Measurements from ENCODE around the gene DUSP5. TPM values are rescaled to one million over a fixed set of nuclear protein-coding genes. Genes with fewer than 3 reads are reported as not detected.

Gene DUSP5
- total and polyA plus RNA-seq, 2 experiments from 2014 or later: 49.6 to 60.7 TPM

DNA sequence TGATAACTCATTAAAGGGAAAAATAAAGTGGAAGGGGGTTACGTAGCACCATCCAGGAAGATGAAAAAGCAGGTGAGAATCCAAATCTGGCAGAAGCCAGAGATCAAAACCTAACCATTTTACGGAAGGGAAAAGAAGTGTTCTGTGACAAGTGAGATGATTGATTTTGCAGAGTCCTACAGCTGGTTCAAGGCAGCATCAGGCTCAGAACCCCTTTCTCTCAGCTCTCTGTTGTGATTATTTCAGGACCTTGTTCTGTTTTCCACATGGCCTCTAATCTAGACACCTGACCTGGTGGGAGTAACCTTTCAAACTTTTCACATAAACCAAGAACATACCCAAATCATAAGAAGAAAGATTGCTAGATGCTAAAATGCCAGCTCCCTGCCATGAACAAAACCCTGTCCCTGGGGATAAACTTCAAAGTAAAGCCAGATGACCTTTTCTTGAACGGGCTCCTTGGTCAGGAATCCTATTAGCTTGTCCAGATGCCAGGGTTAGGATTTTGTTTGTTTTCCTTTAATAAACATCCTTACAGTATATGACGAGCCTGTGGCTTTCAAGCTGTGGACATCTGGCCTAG is 5.9 kb downstream of the DUSP5 start:
- Histone ChIP-seq H3K36me3 (replicated peaks; ENCODE audit: insufficient read depth, low read depth) (no peaks in the 10 kb centered on the region), H2AFZ (no peak overlapping the region), H3K4me1 (ENCODE audit: insufficient read depth) (peaks cover 32% of the 10 kb centered on the region), H3K4me2 (peak overlapping the region; percentile 86), H3K9me3 (ENCODE audit: low read depth) (no peaks in the 10 kb centered on the region), H4K20me1 (ENCODE audit: insufficient read depth, poor library complexity, severe bottlenecking) (peaks cover 3% of the 10 kb centered on the region), H3K4me3 (no peak overlapping the region), H3K9me2 (replicated peaks; ENCODE audit: insufficient read depth) (no peaks in the 10 kb centered on the region), H3K79me2 (peaks cover 8% of the 10 kb centered on the region), H3K27ac (peak overlapping the region; percentile 45), H3K27me3 (peaks cover 13% of the 10 kb centered on the region)
- 62% methylated on average over 4 of the region's 4 CpGs for WGBS (ENCODE audit: low lambda C conversion rate, missing lambda C conversion rate)
- DNase-seq (ENCODE audit: low spot score): no peak
- TF ChIP-seq, protein P1, sequence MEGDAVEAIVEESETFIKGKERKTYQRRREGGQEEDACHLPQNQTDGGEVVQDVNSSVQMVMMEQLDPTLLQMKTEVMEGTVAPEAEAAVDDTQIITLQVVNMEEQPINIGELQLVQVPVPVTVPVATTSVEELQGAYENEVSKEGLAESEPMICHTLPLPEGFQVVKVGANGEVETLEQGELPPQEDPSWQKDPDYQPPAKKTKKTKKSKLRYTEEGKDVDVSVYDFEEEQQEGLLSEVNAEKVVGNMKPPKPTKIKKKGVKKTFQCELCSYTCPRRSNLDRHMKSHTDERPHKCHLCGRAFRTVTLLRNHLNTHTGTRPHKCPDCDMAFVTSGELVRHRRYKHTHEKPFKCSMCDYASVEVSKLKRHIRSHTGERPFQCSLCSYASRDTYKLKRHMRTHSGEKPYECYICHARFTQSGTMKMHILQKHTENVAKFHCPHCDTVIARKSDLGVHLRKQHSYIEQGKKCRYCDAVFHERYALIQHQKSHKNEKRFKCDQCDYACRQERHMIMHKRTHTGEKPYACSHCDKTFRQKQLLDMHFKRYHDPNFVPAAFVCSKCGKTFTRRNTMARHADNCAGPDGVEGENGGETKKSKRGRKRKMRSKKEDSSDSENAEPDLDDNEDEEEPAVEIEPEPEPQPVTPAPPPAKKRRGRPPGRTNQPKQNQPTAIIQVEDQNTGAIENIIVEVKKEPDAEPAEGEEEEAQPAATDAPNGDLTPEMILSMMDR (IDR thresholded peaks at IDR 0.05; ENCODE audit: poor library complexity): no peak
- TF ChIP-seq EZH2 (IDR thresholded peaks at IDR 0.05; ENCODE audit: borderline replicate concordance) (no peak), EZH2phosphoT487 (IDR thresholded peaks at IDR 0.05; ENCODE audit: low read depth, severe bottlenecking, unreplicated experiment) (no peak)

DNA sequence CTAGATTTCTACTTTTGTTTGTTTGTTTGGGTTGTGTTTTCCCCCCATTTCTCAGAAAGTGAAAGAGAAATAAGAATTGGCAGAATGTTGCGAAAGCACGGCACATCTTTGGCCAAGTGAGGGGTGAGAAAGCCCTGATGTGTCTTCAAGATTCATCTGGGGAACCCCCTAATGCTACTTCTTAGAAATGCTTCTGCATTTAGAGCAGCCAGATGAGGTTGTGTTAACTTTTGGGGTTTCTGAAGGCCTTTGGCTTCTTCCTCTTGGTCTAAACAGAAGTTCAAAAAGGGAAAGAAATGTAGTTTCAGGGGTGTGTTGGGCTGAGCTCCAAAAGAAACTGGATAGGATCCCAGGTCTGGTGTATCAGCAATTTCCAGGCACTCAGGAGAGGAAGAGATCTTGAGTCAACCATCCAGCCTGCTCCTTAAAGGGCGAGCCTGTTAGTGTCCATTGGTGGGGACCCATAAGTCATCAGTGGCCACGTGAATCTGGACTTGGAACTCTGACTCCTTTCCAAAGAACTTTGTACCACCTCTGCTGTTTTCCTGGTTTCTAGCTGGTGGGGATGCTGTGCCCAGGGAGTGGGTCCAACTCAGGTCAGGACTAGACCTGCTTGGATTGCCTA is 6.5 kb downstream of the DUSP5 start:
- Histone ChIP-seq H3K9me3 (ENCODE audit: low read depth) (no peaks in the 10 kb centered on the region), H3K4me1 (ENCODE audit: insufficient read depth) (peaks cover 32% of the 10 kb centered on the region), H3K27ac (peak overlapping the region; percentile 45), H4K20me1 (ENCODE audit: insufficient read depth, poor library complexity, severe bottlenecking) (peaks cover 3% of the 10 kb centered on the region), H3K4me3 (no peak overlapping the region), H3K36me3 (replicated peaks; ENCODE audit: insufficient read depth, low read depth) (no peaks in the 10 kb centered on the region), H3K79me2 (peaks cover 7% of the 10 kb centered on the region), H3K4me2 (no peak overlapping the region), H3K27me3 (peaks cover 7% of the 10 kb centered on the region), H3K9me2 (replicated peaks; ENCODE audit: insufficient read depth) (no peaks in the 10 kb centered on the region), H2AFZ (no peak overlapping the region)
- no peak for TF ChIP-seq EZH2phosphoT487 (IDR thresholded peaks at IDR 0.05; ENCODE audit: low read depth, severe bottlenecking, unreplicated experiment)
- TF ChIP-seq, protein P1 (IDR thresholded peaks at IDR 0.05; ENCODE audit: poor library complexity): no peak
- TF ChIP-seq EZH2 (IDR thresholded peaks at IDR 0.05; ENCODE audit: borderline replicate concordance): no peak
- WGBS (ENCODE audit: low lambda C conversion rate, missing lambda C conversion rate): 81% methylated on average over 4 of the region's 4 CpGs
- no peak for DNase-seq (ENCODE audit: low spot score)

DNA sequence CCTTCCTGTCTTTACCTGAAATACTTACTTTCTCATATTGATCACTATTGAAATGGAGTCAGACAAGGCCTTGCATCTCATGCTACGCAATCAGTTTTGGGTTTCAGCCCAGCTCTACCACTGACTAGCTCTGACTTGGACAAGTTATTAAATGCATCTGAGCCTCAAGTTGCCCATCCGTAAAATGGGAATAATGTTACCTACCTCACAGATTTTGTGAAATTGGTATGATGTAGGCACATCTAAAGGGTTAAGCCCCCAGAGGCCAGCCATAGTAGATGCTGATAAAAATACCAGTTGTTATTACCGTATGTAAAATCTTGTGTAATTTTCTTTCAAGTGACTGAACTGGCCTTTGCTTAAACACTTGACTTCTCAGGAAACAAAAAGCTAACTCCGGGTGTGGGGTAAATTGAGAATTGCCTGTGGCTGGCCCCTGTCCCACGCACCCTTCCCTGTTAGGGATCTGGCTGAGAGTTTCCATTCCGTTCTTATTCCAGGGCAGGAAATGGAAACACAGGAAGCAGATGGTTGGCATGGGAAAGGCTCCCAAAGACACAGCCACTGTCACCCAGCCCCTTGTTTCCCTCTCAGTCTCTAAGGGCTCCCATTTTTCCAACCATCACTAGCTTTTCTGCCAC is 7.5 kb downstream of the DUSP5 start:
- no peaks in the 10 kb centered on the region for H3K36me3 ChIP-seq (replicated peaks; ENCODE audit: insufficient read depth, low read depth)
- peaks cover 3% of the 10 kb centered on the region for H4K20me1 ChIP-seq (ENCODE audit: insufficient read depth, poor library complexity, severe bottlenecking)
- H3K4me2 ChIP-seq: no peak overlapping the region
- H3K9me3 ChIP-seq (ENCODE audit: low read depth): no peaks in the 10 kb centered on the region
- H3K79me2 ChIP-seq: peaks cover 5% of the 10 kb centered on the region
- H3K27ac ChIP-seq: no peak overlapping the region
- no peaks in the 10 kb centered on the region for H3K27me3 ChIP-seq
- TF ChIP-seq, protein P1 (IDR thresholded peaks at IDR 0.05; ENCODE audit: poor library complexity): no peak
- TF ChIP-seq EZH2 (IDR thresholded peaks at IDR 0.05; ENCODE audit: borderline replicate concordance) (no peak), EZH2phosphoT487 (IDR thresholded peaks at IDR 0.05; ENCODE audit: low read depth, severe bottlenecking, unreplicated experiment) (no peak)
- no peak for DNase-seq (ENCODE audit: low spot score)
- H3K4me3 ChIP-seq: no peak overlapping the region
- no peak overlapping the region for H2AFZ ChIP-seq
- H3K4me1 ChIP-seq (ENCODE audit: insufficient read depth): peaks cover 32% of the 10 kb centered on the region
- no peaks in the 10 kb centered on the region for H3K9me2 ChIP-seq (replicated peaks; ENCODE audit: insufficient read depth)
- WGBS (ENCODE audit: low lambda C conversion rate, missing lambda C conversion rate): 84% methylated on average over 6 of the region's 6 CpGs
